AG04450 (cell line): ENCODE data around the gene TECRL. TPM values are rescaled to one million over a fixed set of nuclear protein-coding genes. Genes with fewer than 3 reads are reported as not detected.

Experiments
- CTCF ChIA-PET: fragments of 300-600, 350-600 bp; formaldehyde crosslinking; extraction: SDS; loops from one replicate; lab custom pipeline; 2022; ENCODE audit warnings: antibody characterized with exemption, inconsistent platforms; lab: Charles Lee
- POLR2A ChIA-PET: fragments of 350-600 bp; formaldehyde crosslinking; extraction: SDS; loops from one replicate; lab custom pipeline; 2021; ENCODE audit warnings: antibody characterized with exemption, inconsistent platforms; lab: Yijun Ruan, JAX
- DNase-seq: peaks from one replicate; pipeline ENCODE4 v3.0.0-alpha.2; 2011; ENCODE audit warnings: low read depth, low spot score
- H3K27ac ChIP-seq: one replicate; pipeline ENCODE4 v1.5.1; 2012; ENCODE audit warnings: low read depth, low read length, control low read depth
- H3K27me3 ChIP-seq: one replicate; pipeline ENCODE4 v1.6.0; 2012; ENCODE audit warnings: low read length; ENCODE audit not compliant: control insufficient read depth, insufficient read depth
- H3K4me3 ChIP-seq: 2 replicates; pipeline ENCODE4 v1.5.1; 2011; ENCODE audit warnings: mild to moderate bottlenecking, low read depth, low read length, control low read depth
- H3K9me3 ChIP-seq: 2 replicates; pipeline ENCODE4 v1.5.1; 2012; ENCODE audit warnings: low read length; ENCODE audit not compliant: control insufficient read depth, insufficient read depth
- CTCF ChIP-seq: IDR thresholded peaks from 2 replicates; pipeline ENCODE4 v1.5.1; 2011; ENCODE audit warnings: low read depth, low read length, control low read depth, inconsistent platforms
- polyA plus RNA-seq: library from polyadenylated mRNA; depleted of rRNA; stranded (reverse); fragments of >200 nt; gene quantifications from 2 replicates; pipeline ENCODE4 v1.2.3, GENCODE V29; 2011

Gene TECRL
- polyA plus RNA-seq, 1 experiment: not detected

- Histone ChIP-seq H3K9me3 (peaks cover 2% of the 10 kb centered on the region; the same call in 1 of the 2 replicates), H3K27ac (no peak overlapping the region), H3K27me3 (no peaks in the 10 kb centered on the region), H3K4me3 (no peak overlapping the region)
- no peak for TF ChIP-seq CTCF
- no peak for DNase-seq
- POLR2A ChIA-PET: no interaction called here
- CTCF ChIA-PET: no interaction called here
Observed at GRCh38 chr4:64305565-64306254, 103.5 kb downstream of the TECRL start.

- TF ChIP-seq CTCF: no peak
- no peak for DNase-seq
- H3K27me3 ChIP-seq: no peaks in the 10 kb centered on the region
- ChIA-PET POLR2A (no interaction called here), CTCF (no interaction called here)
- H3K9me3 ChIP-seq: peaks cover 19% of the 10 kb centered on the region
- H3K27ac ChIP-seq: no peak overlapping the region
- no peak overlapping the region for H3K4me3 ChIP-seq
Observed at GRCh38 chr4:64272432-64272831, 136.8 kb downstream of the TECRL start.

- ChIA-PET POLR2A (no interaction called here), CTCF (no interaction called here)
- Histone ChIP-seq H3K9me3 (peaks cover 20% of the 10 kb centered on the region), H3K27me3 (no peaks in the 10 kb centered on the region), H3K27ac (no peak overlapping the region), H3K4me3 (no peak overlapping the region)
- DNase-seq: no peak
- no peak for TF ChIP-seq CTCF
Observed at GRCh38 chr4:64271601-64272081, 137.6 kb downstream of the TECRL start.

GRCh38 chr4:64266669-64267068 lies 142.6 kb downstream of the TECRL start:
- ChIA-PET CTCF (no interaction called here), POLR2A (no interaction called here)
- H3K9me3 ChIP-seq: peaks cover 16% of the 10 kb centered on the region; the same call in 1 of the 2 replicates
- no peak for DNase-seq
- TF ChIP-seq CTCF: no peak
- no peak overlapping the region for H3K4me3 ChIP-seq
- H3K27ac ChIP-seq: no peak overlapping the region
- no peaks in the 10 kb centered on the region for H3K27me3 ChIP-seq

GRCh38 chr4:64266263-64266662 lies 143.0 kb downstream of the TECRL start:
- CTCF ChIA-PET: no interaction called here
- POLR2A ChIA-PET: no interaction called here
- TF ChIP-seq CTCF: no peak
- no peak for DNase-seq
- no peak overlapping the region for H3K4me3 ChIP-seq
- H3K27me3 ChIP-seq: no peaks in the 10 kb centered on the region
- peaks cover 12% of the 10 kb centered on the region; the same call in 1 of the 2 replicates for H3K9me3 ChIP-seq
- H3K27ac ChIP-seq: no peak overlapping the region
